Stimulated activated CD8-positive, alpha-beta memory T cell treated with anti-CD3 and anti-CD28 coated beads, Interleukin-4, amount 100 ng/mL, for 1 hour (primary cell): ENCODE data around the gene KRT15.

Experiments
- DNase-seq, 2 donors: peaks; one replicate each; pipeline ENCODE4 v3.0.0-alpha.2; 2020; ENCODE audit warnings: low read depth in 2 of 2, low spot score in 1 of 2

Gene KRT15

DNA sequence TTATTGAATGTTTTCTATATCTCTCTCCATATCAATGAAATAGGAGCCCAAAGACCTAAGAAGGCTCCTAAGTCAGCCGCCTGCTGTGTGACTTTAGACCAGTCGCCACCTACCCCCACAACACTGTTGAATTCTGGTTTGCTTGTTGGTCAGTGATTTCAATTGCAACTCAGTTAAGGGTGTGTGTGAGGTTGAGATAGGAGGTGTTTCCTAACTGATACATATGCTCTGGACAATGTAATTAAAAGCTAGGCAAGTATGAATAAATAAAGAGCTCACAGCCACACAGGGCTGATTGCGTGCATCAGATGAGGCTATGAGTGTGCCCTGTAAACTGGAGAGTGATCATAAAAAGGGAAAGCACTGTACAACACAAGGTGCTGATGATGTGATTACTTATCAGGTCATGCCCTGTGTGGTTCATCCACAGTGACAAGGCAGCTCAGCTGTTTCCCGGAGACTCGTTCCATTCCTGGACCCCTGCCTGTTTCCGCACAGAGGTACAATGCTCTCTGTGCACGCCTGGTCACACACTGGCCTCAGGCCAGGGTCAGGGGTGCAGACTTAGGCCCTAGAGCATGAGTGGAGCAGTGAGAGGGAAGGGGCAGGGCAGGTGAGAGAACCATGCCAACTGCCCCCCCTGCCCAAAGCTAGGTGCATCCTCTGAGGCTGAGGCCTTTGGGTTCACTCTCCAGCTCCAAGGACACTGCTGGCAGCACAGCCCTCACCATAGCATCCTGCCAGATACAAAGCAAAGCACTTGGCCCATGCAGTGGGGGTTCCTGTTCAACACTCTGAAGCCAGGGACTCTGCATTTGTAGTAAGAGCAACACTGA lies 34.5 kb downstream of the KRT15 start:
- no peak for DNase-seq

DNA sequence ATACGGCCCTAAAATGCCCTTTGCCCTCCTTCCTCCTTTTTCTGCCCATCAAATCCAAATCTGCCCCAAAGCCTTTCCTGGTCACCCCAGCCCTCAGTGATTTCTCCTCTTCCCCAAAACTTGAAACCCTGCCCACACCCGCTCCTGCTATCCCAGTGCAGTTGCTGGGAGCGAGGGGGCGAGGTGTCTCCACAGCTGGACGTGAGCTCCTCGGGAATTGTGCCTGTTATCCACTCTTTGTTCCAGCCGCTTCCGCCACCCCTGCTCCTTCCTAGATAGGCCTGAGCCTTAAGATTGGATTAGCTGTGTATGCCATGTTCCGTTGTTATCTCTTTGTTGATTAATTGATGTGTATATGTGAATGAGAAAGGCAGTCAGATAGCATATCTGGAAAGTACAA lies 35.2 kb downstream of the KRT15 start:
- no peak for DNase-seq

GRCh38 chr17:41481036-41481435 lies 37.7 kb downstream of the KRT15 start, which contains the start of gene KRT35:
Gene KRT35, minus strand, starts transcription at chr17:41481151. Its CDS starts 54 bp downstream, at chr17:41481097.
- no peak for DNase-seq

DNA sequence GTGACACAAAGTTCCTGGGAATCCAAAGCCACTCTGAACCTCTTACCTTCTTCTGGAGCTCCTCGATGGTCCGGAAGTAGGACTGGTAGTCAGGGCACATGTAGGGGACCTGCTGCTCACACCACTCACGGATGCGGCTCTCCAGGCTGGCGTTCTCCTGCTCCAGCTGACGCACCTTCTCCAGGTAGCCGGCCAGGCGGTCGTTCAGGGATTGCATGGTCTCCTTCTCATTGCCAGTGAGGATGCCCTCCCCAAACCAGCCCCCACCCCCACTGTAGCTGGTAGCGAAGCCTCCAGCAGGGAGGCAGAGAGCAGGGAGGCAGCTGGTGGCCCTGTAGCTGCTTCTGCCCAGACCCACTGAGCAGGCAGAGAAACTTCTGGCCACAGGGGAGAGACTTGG lies 38.1 kb downstream of the KRT15 start:
- DNase-seq, result no peak

DNA sequence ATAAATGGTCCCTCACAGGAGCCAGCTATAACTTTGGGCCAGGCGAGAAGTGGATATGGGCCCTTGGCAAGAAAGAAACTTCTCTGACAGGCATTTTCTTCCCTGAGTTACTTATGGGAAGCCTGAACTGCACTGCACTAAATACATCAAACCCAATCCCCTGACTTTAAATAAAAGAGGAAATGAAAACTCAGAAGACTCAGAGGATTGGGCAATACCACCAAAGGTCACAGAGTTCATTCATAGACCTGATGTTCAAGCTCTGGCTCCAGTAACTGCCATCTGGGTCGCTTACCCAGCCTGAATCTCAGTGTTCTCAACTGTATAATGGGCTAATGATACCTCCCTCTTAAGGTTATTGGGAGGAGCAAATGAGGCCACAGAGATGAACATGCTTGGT lies 38.6 kb downstream of the KRT15 start:
- no peak for DNase-seq

GRCh38 chr17:41478237-41478636 lies 40.5 kb downstream of the KRT15 start:
- no peak for DNase-seq

DNA sequence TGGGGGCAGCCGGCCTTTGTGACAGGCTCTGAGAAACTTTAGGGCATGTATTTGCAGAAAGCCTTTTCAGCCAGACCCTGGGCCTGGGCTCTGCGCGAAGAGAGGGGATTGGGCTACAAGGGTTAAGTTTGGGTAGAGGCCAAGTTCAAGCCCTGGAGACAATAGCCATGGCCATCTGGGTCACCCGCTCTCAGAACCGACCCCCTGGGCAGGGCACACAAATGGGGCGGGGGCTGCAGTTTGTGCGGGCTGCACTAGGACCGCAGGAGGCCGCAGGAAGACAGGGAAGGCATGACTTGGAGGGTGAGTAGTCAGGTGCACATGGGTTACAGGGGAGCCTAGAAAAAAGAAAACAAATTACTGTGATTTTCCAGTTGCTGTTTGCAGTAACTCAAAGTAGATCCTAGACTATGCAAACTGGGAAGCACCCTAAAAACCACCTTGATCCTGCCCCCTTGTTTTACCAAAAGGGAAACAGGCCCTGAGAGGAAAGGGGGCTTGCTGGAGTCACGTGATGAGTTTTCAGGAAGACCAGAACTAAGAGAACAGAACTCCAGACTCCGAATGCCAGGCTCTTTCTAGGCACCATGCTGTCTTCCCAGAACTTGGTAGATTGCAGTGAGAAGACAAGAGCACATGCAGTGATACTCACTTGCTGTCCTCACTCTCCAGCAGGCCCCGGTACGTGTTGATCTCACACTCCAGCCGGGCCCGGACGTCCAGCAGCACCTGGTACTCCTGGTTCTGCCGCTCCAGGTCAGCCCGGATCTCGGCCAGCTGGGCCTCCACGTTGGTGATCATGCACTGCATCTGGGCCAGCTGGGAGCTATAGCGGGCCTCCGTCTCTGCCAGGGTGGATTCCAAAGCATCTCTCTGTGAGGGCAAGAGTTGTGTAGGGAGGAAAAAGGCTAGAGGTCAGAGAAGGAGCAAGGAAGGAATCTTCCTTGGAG lies 41.5 kb downstream of the KRT15 start:
- no peak for DNase-seq

- no peak for DNase-seq
These were observed 43.3 kb downstream of the KRT15 start for GRCh38 chr17:41475421-41475820.

DNA sequence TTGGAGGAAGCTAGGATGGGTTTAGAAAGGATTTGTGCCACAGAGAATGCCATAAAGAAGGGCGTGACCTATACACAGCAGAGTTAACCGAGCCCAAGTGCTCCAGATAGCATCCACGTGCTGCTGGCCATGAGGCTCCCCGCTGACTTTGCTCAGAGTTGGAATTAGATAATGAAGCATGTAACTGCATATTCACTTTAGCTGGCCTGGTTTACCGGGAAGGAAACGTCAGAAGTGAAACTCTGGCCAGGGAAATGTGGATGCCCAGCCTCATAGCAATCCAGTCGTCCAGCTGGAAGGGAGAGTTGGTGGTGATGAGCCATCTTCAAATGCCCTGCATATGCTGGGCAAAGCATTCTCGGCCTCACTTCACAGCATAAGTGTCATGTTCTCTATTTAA lies 43.8 kb downstream of the KRT15 start:
- no peak for DNase-seq

GRCh38 chr17:41468346-41468745 lies 50.3 kb downstream of the KRT15 start:
- no peak for DNase-seq

- no peak for DNase-seq
These were observed 51.1 kb downstream of the KRT15 start for GRCh38 chr17:41467561-41467960.

DNA sequence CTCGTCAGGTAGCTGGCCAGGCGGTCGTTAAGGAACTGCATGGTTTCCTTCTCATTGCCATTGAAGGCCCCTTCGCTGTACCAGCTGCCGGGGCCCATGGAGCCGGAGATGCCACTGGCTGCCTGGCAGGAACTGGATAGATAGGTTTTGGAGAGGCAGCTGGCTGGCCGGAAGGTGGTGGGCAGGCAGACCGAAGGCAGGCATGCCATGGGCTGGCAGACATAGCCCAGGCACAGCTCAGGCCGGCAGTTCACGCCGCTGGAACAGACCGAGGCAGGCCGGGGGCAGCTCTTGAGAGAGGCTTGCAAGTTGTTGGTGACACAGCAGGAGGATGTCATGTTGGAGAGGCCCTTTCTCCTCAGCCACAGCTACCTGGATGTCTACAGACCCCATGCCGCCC lies 51.7 kb downstream of the KRT15 start, which contains the start of gene KRT32:
Gene KRT32 (minus strand): TSS at position 399 of the 400 bp plus-strand sequence. CDS start 61 bp downstream, at position 338.
- no peak for DNase-seq

DNA sequence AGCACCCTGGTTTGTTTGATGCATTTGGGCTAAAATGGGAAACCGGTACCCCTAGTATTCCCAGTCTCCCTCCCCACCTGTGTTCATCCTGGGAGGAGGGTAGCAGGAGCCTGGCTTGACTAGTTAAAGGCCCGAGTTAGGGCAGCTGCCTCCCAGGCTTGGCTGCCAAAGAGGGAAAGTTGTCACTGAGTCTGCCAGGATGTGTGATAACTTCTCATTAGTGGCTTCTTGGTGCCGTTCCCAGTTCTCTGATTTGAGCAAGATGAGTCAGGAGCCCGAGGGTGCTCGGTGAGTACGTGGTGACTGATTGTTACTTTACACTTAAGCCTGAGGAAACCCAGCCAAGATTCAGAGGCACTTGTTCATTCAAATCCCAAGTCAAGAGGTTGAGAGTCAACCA lies 54.0 kb downstream of the KRT15 start:
- DNase-seq, result no peak

DNA sequence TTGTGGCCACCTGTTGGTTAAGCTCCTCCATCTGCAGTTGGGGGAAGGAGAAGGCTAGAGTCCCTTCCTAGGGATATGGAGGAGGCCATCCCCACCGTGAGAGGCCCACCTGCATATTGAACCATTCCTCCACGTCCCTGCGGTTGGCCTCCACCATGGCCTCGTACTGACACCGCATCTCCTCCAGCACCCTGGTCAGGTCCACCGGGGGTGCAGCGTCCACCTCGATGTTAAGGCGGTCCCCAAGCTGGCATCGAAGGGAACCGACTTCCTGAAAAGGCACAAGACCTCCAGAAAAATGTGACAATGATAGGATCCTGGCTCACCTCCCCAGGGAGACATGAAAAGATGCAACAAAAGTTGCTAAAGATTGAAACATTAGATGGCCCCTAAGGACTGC lies 54.5 kb downstream of the KRT15 start:
- DNase-seq, result no peak

GRCh38 chr17:41463746-41464145 lies 54.9 kb downstream of the KRT15 start:
- no peak for DNase-seq
